ENCODE results near the gene PAAF1.

The PAAF1 gene

GRCh38 chr11:73972187-73972586, 95.4 kb downstream of the PAAF1 start:
- DNase-seq, result no peak

GRCh38 chr11:73972620-73973449, 96.0 kb downstream of the PAAF1 start:
- DNase-seq, result no peak

- DNase-seq, result no peak
These were observed 98.0 kb downstream of the PAAF1 start for GRCh38 chr11:73974604-73975478.

- DNase-seq, result no peak
These were observed 98.6 kb downstream of the PAAF1 start for GRCh38 chr11:73975479-73975757.

GRCh38 chr11:73976451-73977151, 99.8 kb downstream of the PAAF1 start:
- DNase-seq, result no peak

- DNase-seq, result no peak
These were observed 101.2 kb downstream of the PAAF1 start for GRCh38 chr11:73977856-73978519.

GRCh38 chr11:73978576-73979086, 101.8 kb downstream of the PAAF1 start:
- no peak for DNase-seq

GRCh38 chr11:73980001-73980961, 103.5 kb downstream of the PAAF1 start:
- DNase-seq, result peak in 6 of 51 donors; percentile 4 to 27 (median 16)
